OCI-M1 (cell line): ENCODE measurements around the gene DNAH8.

Experiments used
- DNase-seq: peaks from one replicate; lab custom pipeline; 2025; lab: John Stamatoyannopoulos, UW

DNAH8 gene

DNA sequence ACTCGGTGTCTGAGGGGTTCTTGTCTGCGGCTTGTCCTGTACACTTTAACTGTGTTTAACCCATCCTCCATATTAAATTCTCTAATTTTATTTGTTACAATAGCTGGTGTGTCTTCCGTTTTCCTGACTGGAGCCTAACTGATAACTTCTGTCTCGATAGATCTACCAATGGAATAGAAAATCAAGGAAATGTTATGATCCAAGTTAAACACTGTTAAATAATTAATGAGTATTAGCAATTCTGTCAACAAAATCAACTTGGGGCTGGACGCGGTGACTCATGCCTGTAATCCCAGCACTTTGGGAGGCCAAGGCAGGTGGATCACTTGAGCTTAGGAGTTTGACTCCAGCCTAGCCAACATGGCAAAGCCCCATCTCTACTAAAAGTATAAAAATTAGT is 81.7 kb downstream of the DNAH8 start:
- no peak for DNase-seq

DNA sequence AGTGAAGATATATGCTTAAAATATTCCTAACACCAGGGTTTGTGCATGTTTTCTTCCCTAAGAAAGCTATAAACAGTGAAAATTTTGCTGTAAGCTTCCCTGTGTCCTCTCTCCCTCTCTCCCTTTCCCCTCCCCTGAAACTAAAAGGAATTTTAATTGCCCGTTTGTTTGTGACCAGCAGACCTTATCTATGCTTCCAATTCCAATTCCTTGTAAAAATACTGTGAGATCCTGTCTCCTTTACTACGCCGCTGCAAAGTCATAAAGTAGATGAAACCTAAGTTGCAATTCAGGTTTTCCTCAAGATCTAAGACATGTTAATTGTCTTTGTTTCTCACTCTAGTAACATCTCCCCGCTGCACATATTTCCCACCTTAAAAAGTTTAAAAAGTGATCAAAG is 82.3 kb downstream of the DNAH8 start:
- DNase-seq = no peak

DNA sequence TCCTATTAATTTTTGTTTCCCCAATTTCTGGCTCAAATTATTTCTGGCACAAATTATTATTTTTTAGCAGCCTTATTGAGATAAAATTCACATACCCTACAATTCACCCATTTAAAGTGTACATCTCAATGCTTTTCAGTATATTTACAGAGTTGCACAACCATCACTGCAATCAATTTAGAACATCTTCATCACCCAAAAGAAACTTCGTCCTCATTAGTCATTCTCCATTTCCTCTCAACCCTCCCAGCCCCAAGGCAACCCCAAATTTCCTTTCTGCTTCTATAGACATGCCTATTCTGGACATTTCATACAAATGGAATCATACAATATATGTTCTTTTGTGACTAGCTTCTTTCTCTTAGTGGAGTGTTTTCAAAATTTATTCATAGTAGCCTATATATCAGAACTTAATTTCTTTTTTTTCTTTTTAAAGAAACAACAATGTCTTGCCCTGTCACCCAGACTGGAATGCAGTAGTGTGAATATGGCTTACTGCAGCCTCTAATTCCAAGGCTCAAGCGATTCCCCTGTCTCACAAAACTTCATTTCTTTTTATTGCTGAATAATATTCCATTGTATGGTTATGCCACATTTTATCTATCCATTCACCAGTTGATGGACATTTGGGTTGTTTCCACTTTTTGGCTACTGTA is 84.5 kb downstream of the DNAH8 start:
- peak; percentile 64 for DNase-seq

DNA sequence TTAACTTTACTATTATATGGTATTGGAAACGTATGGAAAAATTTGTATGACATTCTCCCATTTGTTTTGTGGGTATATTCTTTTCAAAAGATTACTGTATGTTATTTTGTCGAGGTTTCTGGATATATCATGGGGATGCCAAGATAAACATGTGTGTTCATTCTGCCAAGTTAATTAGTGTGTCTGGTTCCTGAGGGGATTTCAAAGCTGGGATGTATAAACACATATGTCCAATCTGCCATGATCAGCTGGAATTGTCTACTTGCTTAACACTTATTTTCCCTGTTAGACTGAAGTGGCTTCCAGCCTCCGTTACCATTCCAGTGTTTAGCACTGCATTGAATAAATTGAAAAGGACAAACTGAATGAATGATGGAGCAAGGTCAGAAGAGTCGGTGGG is 86.2 kb downstream of the DNAH8 start:
- no peak for DNase-seq

DNA sequence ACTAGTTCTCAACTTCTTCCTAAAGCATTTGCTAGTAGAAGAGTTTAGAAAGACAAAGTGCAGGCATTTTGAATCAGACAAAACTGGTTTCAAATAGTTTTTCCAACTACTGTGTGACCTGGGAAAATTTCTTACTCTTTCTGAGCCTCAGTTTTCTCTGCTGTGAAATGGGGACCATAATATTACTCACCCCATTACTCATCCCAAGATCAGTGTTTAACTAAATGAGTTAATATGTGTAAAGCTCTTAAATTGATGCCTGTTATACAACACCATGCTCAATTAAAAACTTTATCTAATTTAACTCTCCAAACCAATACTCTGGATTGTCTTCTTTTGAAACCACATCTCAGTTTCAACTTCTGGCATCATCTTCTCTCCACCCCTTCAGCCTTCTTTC is 87.4 kb downstream of the DNAH8 start:
- no peak for DNase-seq

DNA sequence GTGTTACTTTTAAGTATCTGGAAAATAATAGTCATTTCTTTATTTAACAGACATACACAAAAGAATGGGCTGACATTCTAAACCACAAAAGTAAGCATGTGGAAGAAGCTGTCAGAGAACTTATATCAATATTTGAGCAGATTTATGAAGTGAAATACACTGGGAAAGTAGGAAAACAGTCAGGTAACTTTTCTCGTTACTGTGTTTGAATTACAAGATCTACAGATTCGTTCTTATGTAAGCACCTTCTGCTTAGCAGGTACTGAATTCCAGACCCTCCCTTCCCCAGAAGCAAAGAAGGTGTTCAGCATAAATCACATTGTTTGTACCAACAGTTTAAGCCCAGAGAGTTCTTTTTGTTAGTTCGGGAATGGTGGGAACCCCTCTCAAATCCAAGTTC is 88.0 kb downstream of the DNAH8 start:
- no peak for DNase-seq

DNA sequence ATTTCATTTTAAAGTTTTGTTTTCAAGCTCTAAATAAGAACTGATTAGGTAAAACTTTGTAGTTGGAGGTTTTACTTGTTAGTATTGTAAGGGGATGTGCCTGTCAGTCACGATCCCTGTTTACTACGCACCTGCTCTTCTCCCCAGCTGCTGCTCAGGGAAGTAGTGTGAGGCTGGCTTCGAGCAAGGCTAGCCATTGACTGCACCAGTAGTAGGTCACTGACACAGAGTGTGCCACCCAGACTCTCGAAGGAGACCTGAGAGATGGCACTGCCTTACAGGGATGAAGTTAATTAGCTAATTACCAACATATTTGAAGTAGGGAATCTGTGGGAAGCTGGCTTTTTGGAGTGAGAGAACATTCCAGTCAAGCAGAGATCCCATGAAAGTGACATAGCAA is 89.2 kb downstream of the DNAH8 start:
- no peak for DNase-seq

DNA sequence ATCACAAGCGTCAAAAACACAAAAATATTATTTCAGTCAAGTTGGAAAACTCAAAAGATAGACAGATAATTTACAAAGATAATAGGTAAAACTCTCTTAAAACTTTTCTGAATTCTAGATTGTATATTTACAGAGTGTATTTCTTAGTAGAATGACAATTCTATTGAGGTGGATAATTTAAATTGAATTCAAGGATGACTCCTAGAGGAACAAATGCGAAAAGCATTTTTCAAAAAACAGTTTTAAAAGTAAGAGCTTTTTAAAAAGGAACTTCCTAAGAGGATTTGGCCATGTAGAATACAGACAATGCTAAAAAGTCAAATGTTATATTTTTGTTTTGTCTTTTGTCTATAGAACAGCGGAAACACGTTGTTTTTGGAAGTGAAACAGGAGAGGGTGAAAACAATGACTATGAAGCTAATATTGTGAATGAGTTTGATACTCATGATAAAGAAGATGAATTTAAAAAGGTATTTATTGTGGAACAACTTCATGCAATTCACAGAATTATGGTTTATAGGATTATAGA is 90.1 kb downstream of the DNAH8 start:
- DNase-seq = peak; percentile 30

DNA sequence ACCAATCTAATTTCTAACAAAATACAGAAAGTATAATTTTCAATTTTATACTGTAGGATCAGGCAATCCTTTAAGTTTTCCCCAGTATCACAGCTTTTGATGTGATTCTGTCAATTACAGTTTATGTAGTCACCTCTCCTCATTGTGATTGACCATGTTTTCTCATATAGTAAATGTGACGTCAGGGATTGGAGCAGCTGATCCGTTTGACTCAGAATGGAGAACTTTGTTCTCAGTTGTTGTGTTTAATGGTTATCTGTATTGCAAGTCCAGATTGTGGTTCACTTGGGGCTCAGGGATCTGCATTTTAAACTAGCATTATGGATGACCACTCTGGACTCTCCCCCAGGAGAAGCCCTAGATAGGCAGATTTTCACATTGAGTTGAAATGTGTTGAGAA is 90.6 kb downstream of the DNAH8 start:
- peak; percentile 63 for DNase-seq

DNA sequence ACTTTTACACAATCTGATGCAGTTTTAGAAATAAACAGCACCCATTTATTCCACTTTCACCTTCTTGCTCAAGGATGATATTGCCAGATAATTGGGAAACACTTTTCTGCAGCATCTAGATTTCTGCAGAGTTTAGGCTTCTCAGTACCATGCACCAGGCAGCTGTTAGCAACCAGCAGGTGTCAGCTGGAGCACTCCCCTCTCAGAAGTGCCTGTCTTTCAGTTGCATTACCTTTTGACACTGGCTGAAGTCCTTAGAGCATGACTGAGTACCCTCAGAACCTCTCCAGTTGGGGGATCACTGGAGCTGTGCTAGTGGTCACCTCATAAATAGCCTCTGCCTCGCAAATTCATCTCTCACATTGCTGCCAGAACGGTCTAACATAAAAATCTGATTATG is 91.2 kb downstream of the DNAH8 start:
- DNase-seq = peak; percentile 28

DNA sequence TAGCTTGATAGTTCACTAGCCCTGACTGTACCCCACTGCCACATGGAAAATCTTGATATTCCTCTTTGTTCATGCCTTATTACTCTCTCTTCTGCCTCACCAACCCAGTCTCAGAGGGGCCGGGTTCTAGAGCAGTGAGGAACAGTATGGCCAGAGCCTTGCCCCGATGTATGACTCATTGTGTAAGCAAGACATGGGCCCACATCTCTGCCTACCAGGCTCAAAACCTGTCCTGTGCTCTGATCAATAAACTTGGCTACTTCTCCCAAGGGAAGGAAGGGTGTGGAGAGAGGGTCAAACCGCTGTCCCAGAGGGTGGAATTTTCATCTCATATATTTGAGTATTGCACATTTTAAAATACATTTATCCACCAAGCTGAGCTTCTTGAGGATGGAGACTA is 91.7 kb downstream of the DNAH8 start:
- DNase-seq = no peak

DNA sequence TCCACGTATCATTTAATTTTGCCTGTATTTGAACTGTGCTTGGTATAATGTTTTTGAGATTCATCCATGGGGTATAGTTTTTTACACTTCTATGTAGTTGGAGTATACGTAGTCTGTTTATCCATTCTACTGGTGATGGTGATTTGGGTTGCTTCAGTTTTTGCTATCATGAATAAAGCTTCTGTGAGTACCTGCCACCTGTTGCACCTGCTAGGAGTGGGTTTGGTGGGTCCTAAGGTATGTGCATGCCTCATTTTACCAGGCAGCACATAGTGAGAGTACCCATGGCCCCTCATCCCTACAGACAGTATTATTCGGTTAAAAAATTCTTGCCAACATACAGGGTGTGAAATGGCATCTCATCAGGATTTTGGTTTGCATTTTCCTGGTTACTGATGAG is 92.9 kb downstream of the DNAH8 start:
- no peak for DNase-seq

DNA sequence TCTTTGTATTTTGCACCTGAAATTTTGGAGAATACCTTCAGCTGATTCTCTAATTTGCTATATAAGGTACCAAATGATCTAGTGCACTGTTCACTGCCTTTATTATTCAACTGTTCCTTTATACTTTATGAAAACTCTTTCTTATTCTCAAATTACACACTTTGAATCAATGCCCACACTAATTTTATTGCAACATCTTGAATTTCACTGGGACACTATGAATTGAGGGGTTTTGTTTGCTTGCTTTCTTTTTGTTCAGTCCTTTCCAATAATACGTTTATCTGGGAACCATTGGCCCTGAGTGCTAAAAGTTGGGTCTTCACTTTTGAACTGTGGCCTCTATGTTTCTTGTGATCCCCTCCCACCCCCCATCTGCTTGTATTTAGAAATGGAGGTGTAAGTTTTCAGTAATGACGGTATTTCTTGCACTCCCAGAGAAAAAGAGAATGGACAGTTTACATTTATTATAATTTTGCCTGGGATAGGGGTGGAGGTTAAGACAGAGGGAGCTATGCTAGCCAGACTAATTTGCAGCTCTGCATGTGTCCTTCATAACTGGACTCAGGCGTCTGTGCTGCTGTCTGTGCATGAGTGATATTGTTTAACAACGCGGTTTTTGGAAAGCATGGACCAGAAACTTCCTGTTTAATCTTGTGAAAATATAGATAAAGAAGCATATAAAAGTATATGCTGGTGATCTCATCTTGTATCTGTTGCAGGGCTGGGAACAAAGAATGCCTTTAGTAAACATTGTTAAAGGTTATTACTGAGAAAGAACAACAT is 98.1 kb downstream of the DNAH8 start:
- DNase-seq = peak; percentile 81

DNA sequence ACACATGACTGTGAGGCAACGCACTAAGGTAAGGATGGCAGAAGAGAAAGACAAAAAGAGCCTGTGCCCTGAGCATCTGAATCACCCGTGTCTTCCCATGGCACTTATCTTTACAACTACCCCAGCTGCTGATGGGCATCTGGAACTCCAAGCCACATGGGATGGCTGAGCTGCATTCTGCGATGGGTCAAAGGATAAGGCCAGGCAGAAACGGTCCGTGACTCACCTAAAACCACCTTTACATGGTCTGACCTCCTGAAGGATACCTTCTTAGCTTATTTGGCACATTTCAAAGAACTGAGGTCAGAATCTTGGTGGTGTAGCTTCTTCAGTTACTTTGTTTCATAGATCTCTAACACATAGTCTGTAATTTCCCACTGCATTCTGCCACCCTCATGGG is 99.7 kb downstream of the DNAH8 start:
- DNase-seq = no peak

DNA sequence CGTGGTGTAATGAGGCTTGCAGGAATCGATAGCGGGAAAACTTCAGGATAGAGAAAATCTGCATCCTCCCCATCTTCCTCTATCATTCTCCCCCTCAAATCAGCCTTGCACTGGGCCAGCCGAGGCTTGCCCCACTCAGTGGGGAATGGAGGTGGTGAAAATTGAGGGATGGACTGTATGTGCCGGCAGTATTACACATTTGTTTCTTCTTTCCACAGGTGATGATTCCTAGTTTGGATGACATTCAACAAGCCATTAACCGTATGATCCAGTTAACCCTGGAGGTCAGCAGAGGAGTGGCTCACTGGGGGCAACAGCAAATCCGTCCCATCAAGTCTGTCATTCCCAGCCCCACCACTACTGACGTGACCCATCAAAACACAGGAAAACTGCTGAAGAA is 100.1 kb downstream of the DNAH8 start:
- no peak for DNase-seq

DNA sequence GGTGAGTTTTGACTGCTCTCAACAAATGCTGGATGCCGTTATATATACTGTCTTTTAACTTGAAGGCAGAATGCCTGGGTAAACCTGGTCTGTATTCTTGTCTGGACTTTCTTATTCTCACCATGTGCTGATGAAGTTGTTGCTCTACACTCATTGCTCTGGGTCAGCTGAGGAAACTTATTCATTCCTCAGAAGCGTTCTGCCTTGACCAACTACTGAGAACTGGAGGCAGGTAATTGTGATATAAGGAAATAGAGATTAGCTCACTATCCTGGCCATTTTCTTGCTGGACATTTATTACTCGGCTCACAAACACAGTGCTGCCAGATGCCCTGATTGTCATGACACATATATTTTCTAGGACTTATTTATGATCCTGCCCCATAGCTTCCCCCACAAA is 103.6 kb downstream of the DNAH8 start:
- no peak for DNase-seq

DNA sequence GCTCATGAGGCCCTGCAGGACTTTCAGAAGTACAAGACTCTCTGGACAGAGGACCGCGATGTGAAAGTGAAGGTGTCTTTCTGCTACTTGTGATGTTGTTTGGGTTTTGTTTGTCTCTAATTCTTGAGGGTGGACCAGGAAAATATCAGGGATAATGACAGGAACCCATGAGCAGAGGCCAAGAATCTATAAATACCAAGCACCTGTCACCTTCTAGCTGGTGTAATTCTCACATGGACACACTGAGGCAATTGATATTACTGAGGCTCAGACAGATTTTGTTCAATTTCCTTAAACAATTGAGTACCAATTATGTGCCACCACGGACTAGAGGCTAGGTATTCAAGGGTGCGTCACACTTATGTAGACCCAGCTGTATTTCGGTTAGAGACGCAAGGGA is 107.9 kb downstream of the DNAH8 start:
- DNase-seq = no peak

DNA sequence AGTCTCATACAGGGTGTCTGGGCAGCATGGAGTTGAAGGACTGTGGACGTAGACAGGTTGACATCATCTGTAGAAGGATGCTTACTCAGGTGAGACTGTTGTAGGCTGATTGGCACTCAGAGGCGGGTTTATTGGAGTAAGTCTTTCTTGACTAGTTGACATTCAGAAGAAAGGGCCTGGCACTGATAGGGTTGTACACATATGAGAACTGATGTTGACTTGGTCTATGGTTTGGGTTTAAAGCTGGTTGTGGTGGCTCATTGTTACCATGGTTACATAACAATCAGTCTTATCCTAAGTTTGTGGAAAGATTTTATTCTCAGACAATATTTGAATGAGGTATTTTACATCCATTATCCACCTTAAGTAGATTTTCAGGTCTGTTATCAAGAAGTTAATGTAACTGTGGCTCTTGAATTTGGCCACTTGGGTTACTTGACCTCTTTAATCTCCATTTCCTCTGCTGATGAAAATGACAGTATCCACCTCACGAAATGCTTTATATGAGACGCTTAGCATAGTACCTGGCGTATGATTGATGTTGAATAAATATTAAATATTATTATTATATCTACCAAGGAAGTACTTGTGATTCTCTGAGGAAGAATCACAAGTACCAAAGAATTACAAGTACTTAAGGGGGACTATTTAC is 109.3 kb downstream of the DNAH8 start:
- DNase-seq = no peak

DNA sequence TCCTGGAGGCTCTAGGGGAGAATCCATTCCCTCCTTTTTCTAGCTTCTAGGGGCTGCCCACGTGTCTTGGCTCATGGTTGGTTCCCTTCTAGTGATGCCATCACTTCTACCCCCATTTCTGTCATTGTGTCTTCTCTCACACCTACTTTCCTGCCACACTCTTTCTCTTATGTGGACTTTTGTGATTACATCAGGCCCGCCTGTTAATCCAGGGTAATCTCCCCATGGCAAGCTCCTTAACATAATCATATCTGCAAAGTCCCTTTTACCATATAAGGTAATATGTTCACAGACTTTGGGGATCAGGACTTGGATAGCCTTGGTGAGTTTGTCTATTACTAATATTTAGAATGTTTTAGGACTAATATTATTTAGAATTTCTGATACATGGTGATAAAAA is 111.9 kb downstream of the DNAH8 start:
- no peak for DNase-seq

DNA sequence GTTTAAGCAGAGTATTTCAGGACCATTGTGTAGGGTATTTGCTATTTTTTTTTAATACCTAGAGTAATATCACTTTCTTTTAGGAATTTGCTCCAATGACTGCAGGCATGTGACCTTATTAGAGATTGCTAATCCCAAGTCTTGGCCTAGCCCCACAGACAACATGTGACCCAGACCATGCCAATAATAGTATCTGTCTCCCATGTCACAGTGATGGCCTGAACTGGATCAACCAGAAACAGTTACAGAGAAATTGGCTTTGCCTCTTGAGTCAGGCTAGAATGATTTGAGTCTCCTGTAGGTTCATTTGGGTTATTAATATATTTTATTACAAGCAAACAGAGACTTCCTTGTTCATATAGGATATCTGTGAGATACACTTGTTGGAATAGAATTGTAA is 116.8 kb downstream of the DNAH8 start:
- no peak for DNase-seq

DNA sequence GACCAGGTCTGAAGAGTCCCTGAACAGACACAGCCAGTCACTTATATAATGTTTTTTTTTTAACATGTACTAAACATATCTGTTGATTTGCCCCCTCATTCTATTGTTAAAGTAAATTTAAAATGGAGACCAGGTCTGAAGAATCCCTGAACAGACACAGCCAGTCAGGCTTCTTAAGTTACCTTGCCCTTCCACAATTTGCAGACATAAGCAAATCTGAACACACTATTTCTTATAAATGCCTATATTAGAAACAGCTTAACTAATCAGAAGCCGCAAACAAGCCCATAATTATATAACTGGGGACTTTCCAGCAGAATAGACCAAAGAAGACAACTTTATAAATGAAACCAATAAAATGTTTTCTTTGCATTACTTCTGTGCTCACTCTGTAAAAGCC is 118.2 kb downstream of the DNAH8 start:
- no peak for DNase-seq

DNA sequence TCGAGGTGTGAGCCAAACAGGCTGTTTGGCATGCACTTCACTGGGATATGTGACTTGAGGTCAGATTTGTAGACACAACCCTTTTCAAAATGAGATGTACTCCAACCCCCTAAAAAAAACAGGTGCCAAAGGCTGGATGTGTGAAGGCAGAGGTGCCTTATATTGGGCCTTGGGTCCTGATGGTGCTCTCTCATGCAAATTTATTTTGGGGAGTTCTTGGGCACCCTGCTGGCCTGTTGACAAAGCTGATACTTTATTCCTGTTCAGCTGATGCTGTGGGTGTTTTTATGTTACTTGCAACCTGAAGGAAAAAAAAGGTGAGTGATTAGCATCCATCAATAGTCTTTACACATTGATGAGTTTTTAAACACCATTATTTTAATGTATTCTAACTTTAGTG is 121.5 kb downstream of the DNAH8 start:
- no peak for DNase-seq

DNA sequence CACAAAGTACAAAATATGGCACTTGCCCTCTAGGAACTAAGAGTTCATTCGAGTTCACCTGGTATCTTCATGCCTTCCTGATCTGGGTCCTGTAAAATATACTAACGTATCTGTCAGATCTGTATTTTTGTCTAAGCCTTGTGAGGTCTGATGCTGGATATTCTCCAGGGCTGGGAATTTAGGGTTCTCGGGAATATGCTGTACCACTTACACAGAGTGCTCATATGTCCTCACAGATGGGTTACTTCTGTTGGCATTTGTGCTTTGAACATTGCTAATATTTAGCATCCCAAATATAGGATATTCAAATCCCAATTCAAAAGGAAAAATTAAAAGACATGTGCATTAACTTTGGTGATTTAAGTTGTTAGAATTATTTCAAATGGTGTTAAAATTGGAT is 122.0 kb downstream of the DNAH8 start:
- DNase-seq = no peak
